Measurements from ENCODE around the gene PTPN14.

- TF ChIP-seq POLR2A (IDR thresholded peaks at IDR 0.05; ENCODE audit: low read length) (no peak), GATA1 (IDR thresholded peaks at IDR 0.05; ENCODE audit: low read depth, low read length) (no peak)
Measured at GRCh38 chr1:214571281-214571680, 19.9 kb upstream of the PTPN14 start.
